NCI-H446 (cell line): ENCODE results near the gene TERF2IP.

ENCODE experiments used
- DNase-seq, 2 experiments: peaks; one replicate each; lab custom pipeline; 2025; lab: John Stamatoyannopoulos, UW

The TERF2IP gene

GRCh38 chr16:75647492-75648264 lies at the start of gene TERF2IP, which contains the start of gene KARS1:
TSS of gene TERF2IP (plus strand) at chr16:75647773. CDS start at chr16:75647883, 110 bp downstream.
TSS of gene KARS1 (minus strand) at chr16:75647665. CDS start at chr16:75647639, 26 bp downstream.
- peak; percentile 57 to 85 for DNase-seq

GRCh38 chr16:75599452-75600277 lies 47.9 kb upstream of the TERF2IP start:
- DNase-seq = no peak

GRCh38 chr16:75603241-75603640 lies 44.3 kb upstream of the TERF2IP start:
- no peak for DNase-seq

GRCh38 chr16:75606507-75606906 lies 41.1 kb upstream of the TERF2IP start:
- no peak for DNase-seq

- no peak for DNase-seq
These were observed 33.3 kb upstream of the TERF2IP start for GRCh38 chr16:75614066-75614897.

GRCh38 chr16:75615619-75616018 lies 32.0 kb upstream of the TERF2IP start:
- DNase-seq = no peak

GRCh38 chr16:75616521-75617010 lies 31.0 kb upstream of the TERF2IP start:
- no peak for DNase-seq

- no peak for DNase-seq
These were observed 30.5 kb upstream of the TERF2IP start for GRCh38 chr16:75617121-75617520.

- no peak for DNase-seq
These were observed 28.8 kb upstream of the TERF2IP start for GRCh38 chr16:75618780-75619179.

- DNase-seq = no peak
These were observed 27.0 kb upstream of the TERF2IP start for GRCh38 chr16:75620326-75621169.

- DNase-seq = peak in 1 of 2 experiments; percentile 21
These were observed 26.4 kb upstream of the TERF2IP start for GRCh38 chr16:75621170-75621477.

- peak; percentile 88 to 95 for DNase-seq
These were observed 24.6 kb upstream of the TERF2IP start, which contains the start of gene ADAT1 for GRCh38 chr16:75622761-75623605. TSS of gene ADAT1 (minus strand) at chr16:75623281. CDS start at chr16:75620799, 2,482 bp downstream.

GRCh38 chr16:75624921-75625334 lies 22.6 kb upstream of the TERF2IP start:
- no peak for DNase-seq

- no peak for DNase-seq
These were observed 20.8 kb upstream of the TERF2IP start for GRCh38 chr16:75626806-75627205.

- no peak for DNase-seq
These were observed 19.7 kb upstream of the TERF2IP start for GRCh38 chr16:75627851-75628250.

GRCh38 chr16:75628351-75628750 lies 19.2 kb upstream of the TERF2IP start:
- DNase-seq = no peak

GRCh38 chr16:75629132-75629531 lies 18.4 kb upstream of the TERF2IP start:
- DNase-seq = no peak

GRCh38 chr16:75630052-75630451 lies 17.5 kb upstream of the TERF2IP start:
- DNase-seq = no peak

GRCh38 chr16:75632857-75633256 lies 14.7 kb upstream of the TERF2IP start:
- DNase-seq = no peak

- DNase-seq = no peak
These were observed 12.5 kb upstream of the TERF2IP start for GRCh38 chr16:75635036-75635435.
